ENCODE measurements around the gene CCDC117.
"Not testable (repeated sequence)": the region's sequence is repeated elsewhere in the genome, so short reads cannot be mapped to it uniquely, and the experiment has no call there.

CCDC117 gene

GRCh38 chr22:28802595-28803123 is 30.2 kb downstream of the CCDC117 start:
- DNase-seq = peak; percentile 15

GRCh38 chr22:28805426-28805825 is 32.9 kb downstream of the CCDC117 start:
- DNase-seq = not testable (repeated sequence)

GRCh38 chr22:28808716-28809355 is 36.3 kb downstream of the CCDC117 start:
- DNase-seq = no peak

- DNase-seq = no peak
Observed at GRCh38 chr22:28810821-28811491, 38.5 kb downstream of the CCDC117 start.

GRCh38 chr22:28812516-28812915 is 40.0 kb downstream of the CCDC117 start:
- DNase-seq = no peak

- DNase-seq = no peak
Observed at GRCh38 chr22:28813772-28814518, 41.5 kb downstream of the CCDC117 start.

- no peak for DNase-seq
Observed at GRCh38 chr22:28815111-28815510, 42.6 kb downstream of the CCDC117 start.

GRCh38 chr22:28815729-28816128 is 43.2 kb downstream of the CCDC117 start:
- DNase-seq = no peak

GRCh38 chr22:28817064-28817463 is 44.6 kb downstream of the CCDC117 start:
- no peak for DNase-seq

- DNase-seq = no peak
Observed at GRCh38 chr22:28817919-28818859, 45.7 kb downstream of the CCDC117 start.

GRCh38 chr22:28819253-28820096 is 47.0 kb downstream of the CCDC117 start:
- no peak for DNase-seq

GRCh38 chr22:28820885-28821284 is 48.4 kb downstream of the CCDC117 start:
- no peak for DNase-seq

- no peak for DNase-seq
Observed at GRCh38 chr22:28821452-28821851, 49.0 kb downstream of the CCDC117 start.

GRCh38 chr22:28822930-28823551 is 50.5 kb downstream of the CCDC117 start:
- DNase-seq = no peak

GRCh38 chr22:28824455-28824854 is 52.0 kb downstream of the CCDC117 start:
- DNase-seq = not testable (repeated sequence)

GRCh38 chr22:28826430-28826829 is 53.9 kb downstream of the CCDC117 start:
- not testable (repeated sequence) for DNase-seq

GRCh38 chr22:28826921-28827320 is 54.4 kb downstream of the CCDC117 start:
- DNase-seq = no peak

GRCh38 chr22:28829358-28830181 is 57.1 kb downstream of the CCDC117 start:
- no peak for DNase-seq

- no peak for DNase-seq
Observed at GRCh38 chr22:28830441-28830840, 57.9 kb downstream of the CCDC117 start.

All from NCI-H446 treated with DMSO at 0.1 percent for 48 hours (cell line).